HepG2 (cell line): ENCODE results near the gene CLPSL2. TPM values are rescaled to one million over a fixed set of nuclear protein-coding genes. Genes with fewer than 3 reads are reported as not detected.

Experiments used
- ATRX ChIP-seq: sonication (generic); formaldehyde crosslinking; IDR thresholded peaks from 2 replicates; pipeline ENCODE4 v1.4.0; 2020; ENCODE audit warnings: missing genetic modification reagents, borderline replicate concordance
- CBX1 ChIP-seq: IDR thresholded peaks from one replicate; pipeline ENCODE4 v1.6.1; 2016; ENCODE audit warnings: antibody characterized with exemption, low read depth
- ETV5 ChIP-seq: IDR thresholded peaks from 2 replicates; pipeline ENCODE4 v1.6.1; 2018; ENCODE audit warnings: missing biosample characterization, missing genetic modification reagents, inconsistent platforms, borderline replicate concordance
- GLI4 ChIP-seq: sonication (generic); formaldehyde crosslinking; IDR thresholded peaks from 2 replicates; pipeline ENCODE4 v1.5.1; 2020; ENCODE audit warnings: missing genetic modification reagents, mild to moderate bottlenecking, moderate library complexity, borderline replicate concordance
- HNRNPL ChIP-seq: fragments of 200-400 bp; formaldehyde crosslinking; IDR thresholded peaks from 2 replicates; pipeline ENCODE4 v1.6.1; 2017; ENCODE audit warnings: mild to moderate bottlenecking, low read depth, low read length
- HNRNPLL ChIP-seq: fragments of 200-400 bp; formaldehyde crosslinking; IDR thresholded peaks from 2 replicates; pipeline ENCODE4 v1.6.1; 2017; ENCODE audit warnings: mild to moderate bottlenecking, low read depth, low read length; ENCODE audit not compliant: poor library complexity, severe bottlenecking
- JUNB ChIP-seq: sonication (generic); formaldehyde crosslinking; IDR thresholded peaks from 2 replicates; pipeline ENCODE4 v1.8.0; 2022; ENCODE audit warnings: missing genetic modification reagents, mild to moderate bottlenecking, borderline replicate concordance
- MIER3 ChIP-seq: IDR thresholded peaks from 2 replicates; pipeline ENCODE4 v1.6.1; 2016; ENCODE audit warnings: missing compliant biosample characterization, borderline replicate concordance
- MIXL1 ChIP-seq: IDR thresholded peaks from 2 replicates; pipeline ENCODE4 v1.6.1; 2016
- PAF1 ChIP-seq: IDR thresholded peaks from 2 replicates; pipeline ENCODE4 v1.6.1; 2016; ENCODE audit warnings: missing genetic modification reagents, missing compliant biosample characterization
- REL ChIP-seq: sonication (generic); formaldehyde crosslinking; conservative IDR thresholded peaks from 2 replicates; pipeline ENCODE4 v1.8.0; 2022; ENCODE audit warnings: mild to moderate bottlenecking, missing genetic modification reagents, moderate library complexity
- SAP130 ChIP-seq: IDR thresholded peaks from 2 replicates; pipeline ENCODE4 v1.6.1; 2016; ENCODE audit warnings: low read depth
- TEAD2 ChIP-seq: sonication (generic); formaldehyde crosslinking; IDR thresholded peaks from 2 replicates; pipeline ENCODE4 v1.9.0; 2021; ENCODE audit warnings: missing genetic modification reagents
- TP53 ChIP-seq: sonication (generic); formaldehyde crosslinking; conservative IDR thresholded peaks from 2 replicates; pipeline ENCODE4 v1.4.0; 2020; ENCODE audit warnings: missing genetic modification reagents
- ZBTB21 ChIP-seq: sonication (generic); formaldehyde crosslinking; IDR thresholded peaks from 2 replicates; pipeline ENCODE4 v1.4.0; 2020; ENCODE audit warnings: missing genetic modification reagents
- ZFAT ChIP-seq: sonication (generic); formaldehyde crosslinking; conservative IDR thresholded peaks from 2 replicates; pipeline ENCODE4 v1.8.1; 2023; ENCODE audit warnings: missing genetic modification reagents, inconsistent platforms
- ZNF10 ChIP-seq: sonication (generic); formaldehyde crosslinking; IDR thresholded peaks from 2 replicates; pipeline ENCODE4 v1.4.0; 2020; ENCODE audit warnings: mild to moderate bottlenecking, low read depth, missing genetic modification reagents, borderline replicate concordance
- ZNF205 ChIP-seq: IDR thresholded peaks from 2 replicates; pipeline ENCODE4 v1.6.1; 2018; ENCODE audit warnings: missing biosample characterization, missing genetic modification reagents
- ZNF235 ChIP-seq: sonication (generic); formaldehyde crosslinking; IDR thresholded peaks from 2 replicates; pipeline ENCODE4 v1.8.1; 2023; ENCODE audit warnings: mild to moderate bottlenecking, missing genetic modification reagents, borderline replicate concordance
- ZNF263 ChIP-seq: sonication (generic); formaldehyde crosslinking; IDR thresholded peaks from 2 replicates; pipeline ENCODE4 v1.4.0; 2020; ENCODE audit warnings: missing genetic modification reagents
- ZNF501 ChIP-seq: sonication (generic); formaldehyde crosslinking; IDR thresholded peaks from 2 replicates; pipeline ENCODE4 v1.5.1; 2020; ENCODE audit warnings: mild to moderate bottlenecking, moderate library complexity, missing genetic modification reagents
- ZNF614 ChIP-seq: IDR thresholded peaks from 2 replicates; pipeline ENCODE4 v1.6.1; 2018; ENCODE audit warnings: missing biosample characterization, missing genetic modification reagents, inconsistent platforms, borderline replicate concordance
- ZNF746 ChIP-seq: sonication (generic); formaldehyde crosslinking; IDR thresholded peaks from 2 replicates; pipeline ENCODE4 v1.8.0; 2022; ENCODE audit warnings: mild to moderate bottlenecking, missing genetic modification reagents
- ZNF766 ChIP-seq: sonication (generic); formaldehyde crosslinking; IDR thresholded peaks from 2 replicates; pipeline ENCODE4 v1.5.0; 2020; ENCODE audit warnings: missing genetic modification reagents, borderline replicate concordance
- ZNF781 ChIP-seq: sonication (generic); formaldehyde crosslinking; IDR thresholded peaks from 2 replicates; pipeline ENCODE4 v1.5.1; 2020; ENCODE audit warnings: borderline replicate concordance, mild to moderate bottlenecking, missing genetic modification reagents; ENCODE audit errors: not compliant biosample characterization
- ZNF816 ChIP-seq: sonication (generic); formaldehyde crosslinking; IDR thresholded peaks from 2 replicates; pipeline ENCODE4 v1.8.0; 2022; ENCODE audit warnings: missing genetic modification reagents, mild to moderate bottlenecking, borderline replicate concordance
- ZSCAN22 ChIP-seq: sonication (generic); formaldehyde crosslinking; IDR thresholded peaks from 2 replicates; pipeline ENCODE4 v1.4.0; 2020; ENCODE audit warnings: mild to moderate bottlenecking, missing genetic modification reagents
- polyA plus RNA-seq, 8 experiments: library from polyadenylated mRNA; depleted of rRNA in 3 of 8; stranded (reverse) in 7 of 8; unstranded in 1 of 8; fragments of >200 nt; fragmentation: Illumina TruSeq in 4 of 8; extraction: Trizol in 4 of 8; gene quantifications; 2 replicates each; pipeline versions ENCODE4 v1.2.1 to v1.2.3, GENCODE V29; 2011 to 2016; ENCODE audit warnings: low read depth in 4 of 8, missing spikeins in 1 of 8, mixed read lengths in 1 of 8; ENCODE audit not compliant: insufficient read depth in 1 of 8
- total RNA-seq, 5 experiments: library from RNA; depleted of rRNA; stranded (reverse); fragments of >200 nt; fragmentation: Illumina TruSeq; extraction: Trizol; gene quantifications; 2 replicates each; pipeline ENCODE4 v1.2.3, GENCODE V29; 2016; ENCODE audit warnings: low read depth in 1 of 5
- TF ChIP-seq, protein P1 (sequence below): sonication (generic); formaldehyde crosslinking; conservative IDR thresholded peaks from 2 replicates; pipeline ENCODE4 v1.8.0; 2022; ENCODE audit warnings: low read depth, missing genetic modification reagents
- TF ChIP-seq, protein P2 (sequence below): sonication (generic); formaldehyde crosslinking; IDR thresholded peaks from 2 replicates; pipeline ENCODE4 v1.4.0; 2020; ENCODE audit warnings: mild to moderate bottlenecking, missing genetic modification reagents

CLPSL2 gene
- total and polyA plus RNA-seq, 2 of the 13 experiments (the other 11 are each of a cell fraction or from before 2014, with no cell fraction given) = not detected

DNA sequence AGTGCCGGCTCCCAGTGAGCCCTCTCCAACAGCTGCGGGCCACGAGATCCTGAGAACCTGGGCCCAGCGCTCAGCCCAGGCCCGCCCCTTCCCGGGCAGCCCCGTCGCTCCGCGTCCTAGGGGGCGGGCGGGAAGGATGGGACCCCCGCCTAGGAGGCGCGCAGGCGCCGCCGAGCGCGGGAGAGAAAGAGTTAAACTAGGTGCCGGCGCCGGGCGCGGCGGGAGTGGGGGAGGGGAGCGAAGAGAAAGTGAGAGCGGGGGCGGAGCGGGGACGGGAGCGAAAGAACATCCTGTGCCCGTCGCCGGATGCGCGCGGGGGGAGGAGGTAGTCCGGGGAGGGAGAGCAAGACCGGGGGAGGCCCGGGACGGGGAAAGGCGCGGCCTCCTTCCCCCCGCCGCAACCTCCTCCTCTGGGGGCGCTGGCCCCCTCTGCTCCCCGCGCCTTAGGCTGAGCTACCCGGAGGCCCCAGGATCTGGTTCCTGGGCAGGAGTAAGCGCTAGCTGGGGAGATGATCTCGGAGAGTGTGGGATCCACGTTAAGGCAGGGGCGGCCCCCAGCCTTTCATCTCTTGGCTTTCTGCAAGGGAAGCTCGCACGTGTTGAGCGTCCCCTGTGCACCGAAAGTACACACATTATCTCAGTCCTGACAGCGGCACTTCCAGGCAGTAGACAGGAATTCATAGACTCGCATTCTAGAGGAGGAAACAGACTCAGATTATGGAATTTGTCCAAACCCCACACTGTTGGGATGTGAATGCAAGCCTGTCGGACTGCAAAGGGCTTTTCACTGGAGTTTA is 44.5 kb upstream of the CLPSL2 start (continued):
- TF ChIP-seq REL = peak; percentile 59; the same call in 1 of the 2 replicates
- no peak for TF ChIP-seq HNRNPL
- TF ChIP-seq ZNF816 (CRISPR knock-in tag) = no peak
- peak; percentile 62; the same call in 1 of the 2 replicates for TF ChIP-seq ZNF263
- peak; percentile 98 for TF ChIP-seq ZNF746 (CRISPR knock-in tag)
- TF ChIP-seq ZNF205 (CRISPR knock-in tag) = peak; percentile 68
- no peak for TF ChIP-seq ZNF10 (CRISPR knock-in tag)
- no peak for TF ChIP-seq ZNF235 (CRISPR knock-in tag)
- TF ChIP-seq ETV5 (CRISPR knock-in tag) = peak; percentile 91
- no peak for TF ChIP-seq TP53 (CRISPR knock-in tag)
- TF ChIP-seq ZNF614 (CRISPR knock-in tag) = peak; percentile 69
- no peak for TF ChIP-seq JUNB (CRISPR knock-in tag)
- TF ChIP-seq TEAD2 (CRISPR knock-in tag) = no peak
- no peak; the same call in 1 of the 2 replicates for TF ChIP-seq ZNF766
- TF ChIP-seq, protein P1, sequence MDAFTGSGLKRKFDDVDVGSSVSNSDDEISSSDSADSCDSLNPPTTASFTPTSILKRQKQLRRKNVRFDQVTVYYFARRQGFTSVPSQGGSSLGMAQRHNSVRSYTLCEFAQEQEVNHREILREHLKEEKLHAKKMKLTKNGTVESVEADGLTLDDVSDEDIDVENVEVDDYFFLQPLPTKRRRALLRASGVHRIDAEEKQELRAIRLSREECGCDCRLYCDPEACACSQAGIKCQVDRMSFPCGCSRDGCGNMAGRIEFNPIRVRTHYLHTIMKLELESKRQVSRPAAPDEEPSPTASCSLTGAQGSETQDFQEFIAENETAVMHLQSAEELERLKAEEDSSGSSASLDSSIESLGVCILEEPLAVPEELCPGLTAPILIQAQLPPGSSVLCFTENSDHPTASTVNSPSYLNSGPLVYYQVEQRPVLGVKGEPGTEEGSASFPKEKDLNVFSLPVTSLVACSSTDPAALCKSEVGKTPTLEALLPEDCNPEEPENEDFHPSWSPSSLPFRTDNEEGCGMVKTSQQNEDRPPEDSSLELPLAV (CRISPR knock-in tag) = no peak
- TF ChIP-seq SAP130 (CRISPR knock-in tag) = peak; percentile 96
- no peak for TF ChIP-seq GLI4 (CRISPR knock-in tag)
- no peak for TF ChIP-seq ZFAT (CRISPR knock-in tag)
- peak; percentile 83 for TF ChIP-seq ZNF501 (CRISPR knock-in tag)
- peak; percentile 69 for TF ChIP-seq HNRNPLL
- peak; percentile 82 for TF ChIP-seq CBX1
- TF ChIP-seq MIXL1 (CRISPR knock-in tag) = peak; percentile 55; the same call in 1 of the 2 replicates
- TF ChIP-seq ATRX (CRISPR knock-in tag) = no peak
- TF ChIP-seq MIER3 (CRISPR knock-in tag) = peak; percentile 71
- TF ChIP-seq, protein P2, sequence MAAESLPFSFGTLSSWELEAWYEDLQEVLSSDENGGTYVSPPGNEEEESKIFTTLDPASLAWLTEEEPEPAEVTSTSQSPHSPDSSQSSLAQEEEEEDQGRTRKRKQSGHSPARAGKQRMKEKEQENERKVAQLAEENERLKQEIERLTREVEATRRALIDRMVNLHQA (CRISPR knock-in tag) = no peak
- 0 out of 2 replicates have a peak, but pooled peaks have one; percentile 37 for TF ChIP-seq ZBTB21 (CRISPR knock-in tag)
- no peak for TF ChIP-seq PAF1 (CRISPR knock-in tag)
- TF ChIP-seq ZNF781 (CRISPR knock-in tag) = peak; percentile 62
- TF ChIP-seq ZSCAN22 (CRISPR knock-in tag) = no peak
